Subcutaneous adipose tissue (tissue), 4 donors: ENCODE results near the gene DTNB. TPM values are rescaled to one million over a fixed set of nuclear protein-coding genes. Genes with fewer than 3 reads are reported as not detected.

Source experiments
- CTCF ChIP-seq: fragments of 450-650 bp; IDR thresholded peaks from one replicate; pipeline ENCODE4 v1.5.1; 2016; ENCODE audit warnings: low read depth, mild to moderate bottlenecking, control low read depth, antibody characterized with exemption, moderate library complexity
- total RNA-seq, 4 donors: library from RNA; depleted of rRNA; stranded (reverse); fragments of >200 nt; gene quantifications; one replicate each; pipeline ENCODE4 v1.1.0, GENCODE V29; 2016

DTNB gene
- total RNA-seq, 4 donors from 2014 or later, result 4.6 to 11.6 (median 7.3) TPM

- no peak for TF ChIP-seq CTCF
Observed at GRCh38 chr2:25552318-25552717, 121.1 kb downstream of the DTNB start.

DNA sequence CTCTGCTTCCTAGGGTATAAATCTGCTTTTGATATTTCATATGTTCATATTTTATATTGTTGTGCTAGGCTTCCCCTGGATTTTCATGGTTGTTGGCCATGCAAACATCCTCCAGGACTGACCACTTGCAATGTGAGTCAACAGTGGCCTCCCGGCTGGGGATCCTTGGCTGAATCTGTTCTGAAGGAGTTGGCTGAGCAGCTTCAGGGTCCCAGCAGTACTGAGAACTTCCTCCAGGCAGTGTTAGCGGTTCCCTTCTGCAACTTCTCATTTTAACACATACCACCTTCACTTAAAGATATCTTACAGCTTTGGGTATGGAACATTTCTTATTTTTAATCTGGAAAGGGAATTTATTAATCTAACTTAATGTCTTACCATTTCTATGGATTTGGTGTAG is 122.1 kb downstream of the DTNB start:
- TF ChIP-seq CTCF, result no peak

DNA sequence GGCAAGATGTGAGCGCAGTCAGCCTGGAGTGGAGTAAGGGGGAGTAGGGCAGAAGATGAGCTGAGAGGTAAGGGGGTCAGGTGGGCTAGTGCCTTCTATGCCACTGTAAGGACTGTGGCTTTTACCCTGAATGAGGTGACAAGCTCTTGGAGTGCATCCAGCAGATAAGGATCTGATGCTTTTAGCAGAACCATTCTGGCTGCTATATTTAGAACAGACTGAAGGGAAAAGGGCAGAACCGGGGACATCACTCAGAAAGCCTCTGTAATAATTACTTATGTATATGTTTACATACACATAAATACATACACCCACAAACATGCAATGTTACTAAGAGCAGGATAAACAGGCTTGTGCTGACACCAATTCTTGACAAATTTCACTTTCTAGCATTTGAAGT is 124.8 kb downstream of the DTNB start:
- no peak for TF ChIP-seq CTCF

GRCh38 chr2:25546852-25547251 is 126.5 kb downstream of the DTNB start:
- TF ChIP-seq CTCF, result no peak

DNA sequence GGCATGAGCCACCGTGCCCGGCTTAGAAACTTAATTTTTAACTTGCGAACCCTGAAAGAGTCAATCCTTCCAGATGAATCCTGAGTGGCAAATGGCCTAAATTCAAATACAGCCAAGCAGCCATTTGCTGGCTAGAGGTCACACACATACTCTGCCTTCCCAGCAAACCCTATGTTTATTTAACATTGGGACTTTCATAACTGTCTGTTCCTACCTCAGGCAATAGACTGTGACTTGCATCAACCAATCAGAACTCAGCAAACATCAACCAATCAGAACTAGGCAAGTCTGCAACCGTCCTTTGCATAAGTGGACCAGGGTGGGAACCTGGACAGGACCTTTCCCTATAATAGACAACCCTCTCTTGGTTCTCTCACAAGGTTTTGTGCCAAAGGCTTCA is 127.5 kb downstream of the DTNB start:
- TF ChIP-seq CTCF, result no peak

DNA sequence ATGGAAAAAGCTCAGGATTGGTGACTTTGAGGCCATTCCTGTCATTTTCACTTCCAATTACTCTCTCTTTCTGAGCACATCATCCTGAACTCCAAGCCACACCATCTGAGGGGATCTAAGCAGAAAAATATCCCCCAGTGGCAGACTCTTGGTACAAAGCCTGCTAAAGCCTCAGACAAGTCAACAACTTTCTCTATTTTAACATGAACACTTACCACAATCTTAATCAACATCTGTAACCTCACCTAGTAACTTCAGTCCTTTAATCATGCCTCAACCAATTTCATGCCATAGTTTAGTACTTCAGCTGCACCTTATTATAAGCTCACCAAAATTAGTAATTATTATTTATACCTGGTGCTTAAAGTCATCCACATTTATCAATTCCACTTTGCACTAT is 128.9 kb downstream of the DTNB start:
- TF ChIP-seq CTCF, result no peak

DNA sequence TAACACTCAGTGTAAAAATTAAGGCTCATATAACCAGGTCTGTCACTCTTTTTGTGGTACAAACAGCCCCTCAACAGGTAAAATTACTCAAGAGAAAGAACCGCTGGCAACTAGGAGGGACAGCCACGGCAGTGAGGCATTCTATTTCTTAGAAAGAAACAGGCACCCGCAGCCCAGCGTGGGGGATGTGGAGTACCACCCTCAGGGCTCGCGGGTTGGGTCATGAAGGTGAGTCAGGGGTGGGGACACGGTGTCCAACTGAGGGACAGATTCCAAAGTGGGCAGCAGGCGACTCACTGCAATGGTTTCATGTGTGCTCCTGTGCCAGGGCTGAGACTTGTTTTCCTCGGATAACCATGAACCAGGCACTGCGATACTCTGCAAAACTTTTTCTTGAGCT is 129.4 kb downstream of the DTNB start:
- TF ChIP-seq CTCF, result no peak

GRCh38 chr2:25541378-25541777 is 132.0 kb downstream of the DTNB start:
- TF ChIP-seq CTCF, result no peak
